Activated CD4-positive, CD25-positive, alpha-beta regulatory T cell treated with anti-CD3 and anti-CD28 coated beads, Interleukin-2, amount 50 U/mL, for 72 hours (primary cell): ENCODE data around the gene DNAJB11.
"Not testable (repeated sequence)": the region's sequence is repeated elsewhere in the genome, so short reads cannot be mapped to it uniquely, and the experiment has no call there.

Source experiments
- DNase-seq: peaks from one replicate; pipeline ENCODE4 v3.0.0; 2021

Gene DNAJB11

DNA sequence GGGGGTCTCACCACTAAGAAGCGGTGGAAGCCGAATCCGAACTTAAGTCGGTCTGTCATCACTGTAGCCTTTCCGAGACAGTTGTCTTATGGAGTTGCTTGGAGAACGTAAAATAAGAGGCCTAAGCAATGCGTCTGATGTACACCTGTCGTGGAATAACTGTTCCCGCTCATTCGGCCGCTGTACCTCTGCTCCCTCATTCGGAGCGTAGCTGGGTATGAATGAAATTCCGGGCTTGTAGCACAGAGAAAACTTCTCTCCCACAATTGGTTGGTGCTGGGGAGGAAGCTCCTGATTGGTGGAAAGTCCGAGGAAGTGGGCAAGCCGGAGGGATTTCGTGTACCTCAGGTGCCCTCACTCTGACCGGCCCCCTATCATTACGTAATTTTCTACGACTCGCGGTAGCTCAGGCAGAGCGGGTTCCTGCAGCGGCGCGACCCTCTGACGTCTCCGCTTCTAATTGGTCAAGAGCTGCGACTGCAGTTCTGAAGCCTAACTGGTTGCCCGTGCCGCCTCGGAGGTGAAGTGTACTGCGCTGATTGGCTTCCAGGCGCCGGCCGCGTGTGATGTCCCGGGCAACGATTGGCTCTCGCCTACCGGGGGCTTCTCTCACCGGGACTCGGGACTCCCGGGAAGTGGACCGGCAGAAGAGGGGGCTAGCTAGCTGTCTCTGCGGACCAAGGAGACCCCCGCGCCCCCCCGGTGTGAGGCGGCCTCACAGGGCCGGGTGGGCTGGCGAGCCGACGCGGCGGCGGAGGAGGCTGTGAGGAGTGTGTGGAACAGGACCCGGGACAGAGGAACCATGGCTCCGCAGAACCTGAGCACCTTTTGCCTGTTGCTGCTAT lies at the start of gene DNAJB11:
Gene DNAJB11, plus strand, starts transcription at position 625 of the 845 bp plus-strand sequence. Its CDS starts 178 bp downstream, at position 803.
- DNase-seq = peak; percentile 92

- DNase-seq = no peak
Observed at GRCh38 chr3:186520957-186521842, 49.3 kb upstream of the DNAJB11 start.

- DNase-seq = no peak
Observed at GRCh38 chr3:186523022-186523421, 47.5 kb upstream of the DNAJB11 start.

- no peak for DNase-seq
Observed at GRCh38 chr3:186523434-186523833, 47.1 kb upstream of the DNAJB11 start.

GRCh38 chr3:186524616-186525015 lies 45.9 kb upstream of the DNAJB11 start:
- DNase-seq = no peak

- no peak for DNase-seq
Observed at GRCh38 chr3:186525369-186526255, 44.9 kb upstream of the DNAJB11 start.

- no peak for DNase-seq
Observed at GRCh38 chr3:186526256-186526606, 44.3 kb upstream of the DNAJB11 start.

- DNase-seq = no peak
Observed at GRCh38 chr3:186529201-186529999, 41.1 kb upstream of the DNAJB11 start.

DNA sequence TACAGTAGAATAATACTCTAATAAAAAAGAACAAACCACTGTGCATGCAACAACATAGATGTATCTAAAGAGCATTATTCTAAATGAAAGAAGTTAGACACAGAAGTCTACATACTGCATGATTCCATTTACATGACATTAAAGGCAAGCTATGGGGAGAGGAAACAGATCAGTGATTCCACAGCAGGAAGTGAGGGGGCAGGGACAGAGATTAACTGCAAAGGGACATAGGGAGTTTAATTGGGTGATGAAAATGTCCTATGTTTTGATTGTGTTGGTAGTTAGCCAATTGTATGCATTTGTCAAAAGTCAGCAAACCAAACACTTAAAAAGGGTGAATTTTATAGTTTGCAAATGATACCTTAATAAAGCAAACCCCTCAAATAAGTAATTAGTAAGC lies 40.1 kb upstream of the DNAJB11 start:
- no peak for DNase-seq

DNA sequence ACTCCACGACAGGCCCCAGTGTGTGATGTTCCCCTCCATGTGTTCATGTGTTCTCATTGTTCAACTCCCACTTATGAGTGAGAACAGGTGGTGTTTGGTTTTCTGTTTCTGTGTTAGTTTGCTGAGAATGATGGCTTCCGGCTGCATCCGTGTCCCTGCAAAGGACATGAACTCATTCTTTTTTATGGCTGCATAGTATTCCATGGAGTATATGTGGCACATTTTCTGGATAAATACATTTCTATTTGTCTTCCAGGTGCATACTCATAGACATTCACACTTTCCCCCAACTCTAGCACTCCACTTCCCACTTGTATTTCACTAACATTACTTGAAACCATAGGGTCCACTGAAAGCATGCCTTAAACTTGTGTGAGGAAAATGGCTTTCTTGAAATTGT lies 38.8 kb upstream of the DNAJB11 start:
- DNase-seq = not testable (repeated sequence)

DNA sequence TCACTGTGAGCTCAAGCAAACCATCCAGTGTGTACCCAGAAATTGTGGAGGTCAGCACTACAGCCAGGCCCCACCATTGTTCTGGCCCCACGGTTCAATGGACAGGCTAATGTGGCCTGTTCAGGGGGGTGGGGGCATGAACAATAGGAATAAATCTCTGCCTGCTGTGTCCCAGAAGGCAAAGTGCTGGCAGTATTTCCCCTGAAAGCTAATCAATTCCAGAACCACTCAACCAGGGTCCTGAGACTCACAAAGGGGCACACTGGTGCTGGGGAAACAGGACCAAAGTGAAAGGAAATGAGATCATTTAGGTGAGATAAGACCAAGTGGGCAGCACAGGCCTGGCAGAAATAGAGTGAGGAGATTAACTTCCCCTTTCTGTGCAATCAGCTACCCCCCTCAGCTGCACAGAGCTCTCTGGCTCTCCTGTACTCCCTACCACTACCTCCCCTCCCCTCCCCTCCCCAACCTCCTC lies 37.9 kb upstream of the DNAJB11 start:
- DNase-seq = no peak

- DNase-seq = no peak
Observed at GRCh38 chr3:186534113-186534669, 36.3 kb upstream of the DNAJB11 start.

DNA sequence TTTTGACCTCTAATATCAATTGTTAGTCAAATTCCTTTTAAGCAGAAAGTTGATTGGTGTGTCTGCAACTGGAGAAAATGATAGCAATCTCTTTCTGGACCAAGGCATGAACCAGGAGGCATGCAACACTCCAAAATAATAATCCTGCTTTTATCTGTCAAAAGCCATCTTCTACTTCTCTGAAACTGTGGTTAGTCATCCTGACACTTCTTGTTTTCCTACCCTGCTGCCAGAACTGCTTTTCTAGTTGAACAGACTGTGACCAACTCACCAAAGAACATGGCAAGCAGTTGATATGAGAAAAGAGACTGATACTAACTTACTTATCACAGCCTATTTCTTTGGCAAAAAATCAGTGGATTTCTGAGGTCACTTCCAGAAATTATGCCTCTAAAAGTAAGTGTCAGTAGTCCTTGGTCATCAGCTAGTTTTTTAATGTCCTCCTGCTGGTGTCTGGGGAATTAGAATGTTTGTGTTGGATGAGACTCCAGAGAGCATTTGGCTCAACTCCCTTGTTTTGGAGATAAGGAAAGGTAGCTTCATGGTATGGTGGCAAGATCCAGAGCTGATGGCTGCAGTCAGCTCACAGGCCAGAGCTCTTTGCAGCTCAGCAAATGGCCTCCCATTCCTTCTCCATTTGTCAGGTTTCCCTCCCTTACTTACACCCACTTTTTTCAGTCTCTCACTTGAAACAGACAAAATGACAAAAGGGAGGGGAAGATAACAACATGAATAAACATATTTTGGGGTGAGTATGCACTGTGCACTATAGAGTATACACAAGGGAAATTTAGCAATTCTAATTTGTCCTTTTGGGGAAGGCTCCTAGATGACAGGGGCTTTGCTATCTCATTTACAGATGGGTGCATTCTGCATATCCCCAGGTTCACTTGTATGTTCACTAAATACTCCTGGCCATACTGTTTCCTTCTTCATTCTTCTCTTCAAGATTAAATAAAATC lies 33.4 kb upstream of the DNAJB11 start:
- DNase-seq = no peak

DNA sequence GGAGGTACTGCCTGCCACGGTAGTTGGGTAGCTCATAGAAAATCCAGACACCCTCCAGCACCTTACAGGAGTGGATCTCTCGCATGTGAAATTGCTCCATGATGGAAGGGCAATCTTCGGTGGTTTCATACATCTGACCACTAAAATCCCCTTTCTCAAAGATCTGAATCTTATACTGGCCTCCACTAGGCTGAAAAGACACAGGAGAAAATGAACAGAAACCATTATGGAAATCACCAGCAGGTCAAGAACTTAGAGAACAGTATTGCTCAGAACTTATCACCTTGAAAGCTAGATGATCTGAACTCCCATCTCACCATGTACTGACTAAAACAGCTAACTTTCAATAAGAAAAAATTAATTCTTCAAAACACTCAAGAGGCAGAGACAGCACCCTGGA lies 31.7 kb upstream of the DNAJB11 start:
- DNase-seq = no peak

- DNase-seq = peak; percentile 73
Observed at GRCh38 chr3:186540221-186540834, 30.2 kb upstream of the DNAJB11 start.

DNA sequence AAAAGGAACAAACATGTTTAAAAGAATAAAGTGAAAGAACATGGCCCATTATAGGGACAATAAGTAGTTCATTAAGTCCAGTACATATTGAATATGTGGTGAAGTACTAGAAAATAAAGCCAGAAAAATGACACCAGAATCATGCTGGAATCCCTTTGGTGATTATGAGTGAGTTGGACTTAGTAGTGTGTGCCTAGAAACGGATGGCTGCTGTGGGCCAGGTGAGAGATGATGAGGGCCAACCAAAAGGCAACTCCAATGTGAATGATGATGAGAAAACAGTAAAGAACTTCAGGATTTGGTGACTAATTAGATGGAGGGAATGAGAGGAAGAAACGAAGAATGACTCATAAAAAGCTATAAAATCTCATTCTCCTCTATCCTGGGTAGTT lies 29.7 kb upstream of the DNAJB11 start:
- DNase-seq = no peak

DNA sequence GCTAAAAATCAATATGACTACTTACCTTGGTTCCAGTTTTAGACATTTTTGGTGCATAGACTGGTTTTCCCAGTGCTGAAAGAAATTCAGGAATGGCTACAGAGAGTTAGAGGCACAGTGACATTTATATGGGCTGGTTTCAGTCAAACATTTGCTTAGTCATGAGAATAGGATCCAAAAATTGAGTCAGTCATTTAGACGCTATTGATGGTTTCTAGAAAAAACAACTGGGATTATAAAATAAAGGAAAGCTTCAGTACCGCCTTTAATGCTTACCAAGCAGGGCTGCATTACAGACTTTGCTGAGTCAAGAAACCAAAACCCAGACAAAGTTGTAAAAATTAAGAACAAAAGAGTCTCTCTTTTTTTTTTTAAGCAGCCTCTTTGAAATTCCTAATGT lies 26.2 kb upstream of the DNAJB11 start, which contains the start of gene CRYGS:
Gene CRYGS, minus strand, starts transcription at position 100 of the 400 bp plus-strand sequence. Its CDS starts 54 bp downstream, at position 46.
- DNase-seq = no peak

GRCh38 chr3:186549497-186549896 lies 21.0 kb upstream of the DNAJB11 start:
- no peak for DNase-seq

- no peak for DNase-seq
Observed at GRCh38 chr3:186551387-186551786, 19.1 kb upstream of the DNAJB11 start.
